Fibroblast of peridontal ligament (primary cell): ENCODE results near the gene ULK2.
A peak's percentile ranks its signal among the peaks of the same experiment; 100 is the strongest.
"Not testable (repeated sequence)": the region's sequence is repeated elsewhere in the genome, so short reads cannot be mapped to it uniquely, and the experiment has no call there.

Experiments
- DNase-seq: peaks from one replicate; pipeline ENCODE4 v3.0.0-alpha.2; 2010; ENCODE audit errors: extremely low read depth

Gene ULK2

DNA sequence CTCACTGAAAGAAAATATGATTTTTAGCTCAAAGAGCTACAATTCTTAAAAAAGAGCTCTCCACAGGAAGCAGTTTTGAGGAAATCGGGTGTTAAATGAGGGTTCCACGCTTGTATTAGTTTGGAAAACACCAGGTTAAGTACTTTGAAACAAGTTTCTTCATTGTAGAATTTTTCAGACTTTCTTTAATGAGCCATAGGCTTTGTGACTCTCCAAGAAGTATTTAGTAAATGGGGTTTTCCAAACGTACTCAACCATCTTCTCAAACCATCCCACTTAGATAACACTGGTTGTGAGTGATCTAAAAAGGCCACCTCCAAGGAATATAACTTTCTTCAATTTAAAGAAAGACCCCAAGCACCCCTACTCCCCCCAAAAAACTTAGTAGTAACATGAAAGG lies 2.7 kb downstream of the ULK2 start:
- no peak for DNase-seq

DNA sequence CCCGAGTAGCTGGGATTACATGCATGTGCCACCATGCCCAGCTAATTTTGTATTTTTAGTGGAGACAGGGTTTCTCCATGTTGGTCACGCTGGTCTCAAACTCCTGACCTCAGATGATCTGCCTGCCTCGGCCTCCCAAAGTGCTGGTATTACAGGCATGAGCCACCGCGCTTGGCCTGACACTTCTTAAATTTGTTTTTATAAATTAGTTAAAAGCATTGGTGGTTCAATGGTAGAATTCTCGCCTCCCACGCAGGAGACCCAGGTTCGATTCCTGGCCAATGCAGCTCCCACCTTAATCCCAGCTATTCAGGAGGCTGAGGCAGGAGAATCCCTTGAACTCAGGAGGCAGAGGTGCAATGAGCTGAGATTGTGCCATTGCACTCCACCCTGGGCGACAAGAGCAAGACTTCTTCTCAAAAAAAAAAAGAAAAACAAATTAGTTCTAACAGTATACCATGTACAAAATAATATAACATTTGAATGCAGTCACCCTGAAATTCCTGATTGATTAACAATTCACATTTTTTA lies 7.0 kb downstream of the ULK2 start:
- DNase-seq = not testable (repeated sequence)

DNA sequence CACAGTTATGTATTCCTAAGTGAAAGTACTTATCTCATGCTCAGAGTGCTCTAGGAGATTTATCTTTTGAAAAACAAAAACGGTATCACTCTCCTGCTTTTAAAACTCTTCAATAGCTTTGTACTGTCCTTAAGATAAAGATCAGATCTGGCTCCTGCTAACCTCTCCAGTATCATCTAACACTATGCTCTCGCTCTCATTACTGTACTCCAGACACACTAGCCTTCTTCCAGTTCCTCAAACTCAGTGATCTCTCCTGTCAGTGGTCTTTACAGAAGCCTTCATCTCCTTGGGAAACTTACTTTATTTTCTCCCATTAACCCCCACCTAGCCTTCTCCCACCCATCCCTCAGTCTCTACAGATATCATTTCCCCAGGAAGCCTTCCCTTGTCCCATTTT lies 10.1 kb downstream of the ULK2 start:
- DNase-seq = no peak

DNA sequence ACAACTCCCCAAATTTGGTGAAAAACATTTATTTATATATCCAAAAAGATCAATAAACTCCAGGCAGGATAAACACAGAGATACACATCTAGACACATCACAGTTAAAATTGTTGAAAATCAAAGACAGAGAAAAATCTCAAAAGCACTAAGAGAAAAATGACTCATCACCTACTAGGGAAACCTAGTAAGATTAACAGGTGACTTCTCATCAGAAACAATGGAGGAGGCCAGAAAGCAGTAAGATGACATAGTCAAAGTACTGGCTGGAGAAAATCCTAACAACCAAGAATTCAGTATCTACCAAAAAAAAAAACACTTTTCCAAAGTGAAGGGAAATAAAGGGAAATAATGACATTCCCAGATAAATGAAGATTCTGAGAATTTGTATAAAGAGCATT lies 33.8 kb downstream of the ULK2 start:
- no peak for DNase-seq

DNA sequence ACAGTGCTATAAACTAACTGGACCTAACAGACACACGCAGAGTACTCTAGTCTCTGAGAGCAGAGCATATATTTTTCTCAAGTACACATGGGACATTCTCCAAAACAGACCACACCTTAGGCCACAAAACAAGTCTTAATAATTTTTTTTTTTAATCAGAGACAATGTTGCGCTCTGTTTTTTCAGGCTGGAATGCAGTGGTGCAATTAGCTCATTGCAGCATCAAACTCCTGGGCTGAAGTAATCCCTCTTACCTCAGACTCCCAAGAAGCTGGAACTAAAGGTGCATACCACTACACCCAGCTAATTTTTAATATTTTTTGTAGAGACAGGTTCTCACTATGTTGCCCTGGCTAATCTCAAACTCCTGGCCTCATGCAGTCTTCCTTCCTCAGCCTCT lies 37.7 kb downstream of the ULK2 start:
- no peak for DNase-seq

DNA sequence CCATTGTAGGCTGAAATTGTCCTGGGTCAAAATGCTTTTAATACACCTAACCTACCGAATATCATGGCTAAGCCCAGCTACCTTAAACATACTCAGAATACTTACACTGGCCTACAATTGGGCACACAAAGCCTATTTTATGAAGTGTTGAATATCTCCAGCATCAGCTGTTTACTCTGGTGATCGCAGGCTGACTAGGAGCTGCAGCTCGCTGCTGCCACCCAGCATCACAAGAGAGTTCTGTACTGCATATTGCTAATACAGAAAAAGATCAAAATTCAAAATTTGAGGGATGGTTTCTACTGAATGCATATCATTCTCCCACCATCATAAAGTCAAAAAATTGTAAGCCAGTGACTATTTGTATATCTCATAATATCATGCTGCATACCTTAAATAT lies 55.3 kb downstream of the ULK2 start:
- DNase-seq = peak; percentile 3

DNA sequence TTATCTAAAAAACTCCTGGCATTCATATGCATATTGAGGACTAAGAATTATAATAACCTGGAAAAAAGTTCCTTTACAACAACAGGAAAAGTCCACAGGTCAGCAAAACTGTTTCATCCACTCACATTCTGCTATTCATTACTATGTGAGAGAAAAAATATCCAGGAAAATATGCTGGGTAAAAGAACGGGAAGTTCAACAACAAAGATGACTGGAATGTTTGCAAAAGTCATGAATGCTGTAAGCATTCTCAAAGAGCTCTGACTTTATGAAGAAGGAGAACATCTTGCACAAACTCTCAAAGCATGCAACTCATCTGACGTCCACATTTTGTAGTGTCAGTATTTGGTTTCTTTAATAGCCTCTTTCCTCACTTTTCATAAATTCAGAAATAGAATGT lies 62.7 kb downstream of the ULK2 start:
- DNase-seq = peak; percentile 20

DNA sequence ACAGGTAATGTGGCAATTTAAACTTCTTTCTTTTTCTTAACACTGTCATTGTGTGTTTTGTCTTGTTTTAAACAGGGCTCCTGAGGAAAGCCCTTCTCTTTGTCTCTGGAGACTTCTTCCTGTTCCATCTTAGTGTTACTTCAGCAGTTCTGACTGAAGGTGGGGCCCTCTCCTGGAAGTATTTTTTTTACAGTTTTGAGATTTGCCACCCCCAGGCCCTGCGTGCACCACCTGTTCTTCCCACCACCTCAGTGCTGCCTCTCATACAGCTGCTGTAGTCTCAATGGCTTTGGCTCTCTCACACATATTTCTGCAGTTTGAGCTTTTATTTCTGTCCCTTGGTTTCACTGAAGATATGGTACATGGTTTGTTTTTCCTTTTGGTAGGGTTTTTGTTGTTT lies 67.2 kb downstream of the ULK2 start:
- DNase-seq = no peak

DNA sequence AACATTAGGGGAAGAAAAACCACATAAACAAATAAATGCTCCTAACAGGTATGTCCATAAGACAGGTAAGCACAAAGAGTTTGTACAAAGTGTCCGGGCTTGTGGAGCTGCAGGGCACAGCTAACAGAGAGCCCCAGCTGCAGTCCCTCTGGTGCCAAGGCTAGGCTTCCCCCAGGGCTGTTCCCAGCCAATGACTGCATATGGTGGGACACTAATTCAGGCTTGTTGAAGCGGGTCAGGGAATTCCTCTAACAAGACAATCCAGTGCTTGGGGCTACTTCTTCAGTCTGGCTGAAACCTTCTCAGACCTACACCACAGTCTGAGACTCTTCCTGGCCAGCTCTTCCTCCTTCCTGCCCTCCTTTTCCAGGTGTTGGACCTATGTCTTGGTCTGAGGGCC lies 67.9 kb downstream of the ULK2 start:
- DNase-seq = no peak

DNA sequence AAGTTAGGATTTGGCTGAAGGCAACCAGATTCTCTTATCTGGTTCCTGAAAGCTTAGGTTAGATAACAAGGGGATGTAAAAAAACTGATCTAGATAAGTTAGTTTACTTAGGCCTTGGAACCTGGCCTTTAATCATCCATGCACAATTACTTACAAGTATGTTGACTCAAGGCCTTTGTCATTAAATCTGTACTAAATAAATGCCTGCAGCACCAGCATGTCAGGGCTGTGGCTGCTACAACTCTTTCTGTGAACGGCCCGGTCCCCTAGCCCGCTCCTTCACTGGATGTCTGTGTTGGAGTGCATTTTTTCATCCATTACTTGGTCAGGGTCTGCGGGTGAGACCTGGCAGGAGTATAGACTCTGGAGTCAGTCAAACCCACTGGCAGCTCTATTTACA lies 71.3 kb downstream of the ULK2 start:
- DNase-seq = no peak

DNA sequence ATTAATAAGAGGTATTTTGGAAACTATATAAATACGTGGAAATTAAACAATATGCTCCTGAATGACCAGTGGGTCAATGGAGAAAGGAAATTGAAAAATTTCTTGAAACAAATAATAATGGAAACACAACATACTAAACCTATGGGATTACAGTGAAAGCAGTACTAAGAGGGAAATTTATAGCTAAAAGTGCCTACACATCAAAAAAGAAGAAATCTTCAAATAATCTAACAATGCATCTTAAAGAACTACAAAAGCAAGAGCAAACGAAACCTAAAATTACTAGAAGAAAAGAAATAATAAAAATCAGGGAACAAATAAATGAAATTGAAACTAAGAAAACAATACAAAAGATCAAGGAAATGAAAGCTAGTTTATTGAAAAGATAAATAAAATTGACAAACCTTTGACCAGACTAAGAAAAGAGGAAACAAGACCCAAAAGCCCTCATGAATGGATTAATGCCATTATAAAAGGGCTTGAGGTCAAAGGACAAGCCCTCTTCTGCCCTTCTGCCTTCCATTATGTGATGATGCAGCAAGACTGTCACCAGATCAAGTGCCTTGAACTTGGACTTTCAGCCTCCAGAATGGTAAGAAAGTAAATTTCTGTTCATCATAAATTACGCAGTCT lies 75.7 kb downstream of the ULK2 start:
- no peak for DNase-seq

DNA sequence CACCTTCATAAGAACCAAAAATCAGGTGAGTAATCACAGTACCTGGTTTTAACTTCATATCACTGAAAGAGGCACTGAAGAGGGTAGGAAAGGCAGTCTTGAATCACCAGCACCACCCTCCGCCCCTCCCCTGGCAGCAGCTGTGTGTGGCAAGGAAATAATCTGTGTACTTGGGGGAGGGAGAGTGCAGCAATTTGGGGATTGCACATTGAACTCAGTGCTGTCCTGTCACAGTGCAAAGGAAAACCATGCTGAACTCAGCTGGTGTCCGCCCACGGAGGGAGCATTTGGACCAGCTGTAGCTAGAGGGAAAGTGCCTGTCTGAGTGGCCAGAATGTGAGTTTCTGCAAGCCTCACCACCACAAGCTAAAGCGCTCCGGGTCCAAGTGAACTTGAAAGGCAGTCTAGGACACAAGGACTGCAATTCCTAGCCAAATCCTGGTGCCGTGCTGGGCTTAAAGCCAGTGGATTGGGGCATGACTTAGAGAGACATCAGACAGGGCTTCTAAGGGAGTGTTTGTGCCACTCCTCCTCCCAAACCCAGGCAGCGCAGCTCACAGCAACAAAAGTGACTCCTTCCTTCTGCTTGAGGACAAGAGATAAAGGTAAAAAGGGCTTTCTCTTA lies 79.9 kb downstream of the ULK2 start:
- DNase-seq = no peak

DNA sequence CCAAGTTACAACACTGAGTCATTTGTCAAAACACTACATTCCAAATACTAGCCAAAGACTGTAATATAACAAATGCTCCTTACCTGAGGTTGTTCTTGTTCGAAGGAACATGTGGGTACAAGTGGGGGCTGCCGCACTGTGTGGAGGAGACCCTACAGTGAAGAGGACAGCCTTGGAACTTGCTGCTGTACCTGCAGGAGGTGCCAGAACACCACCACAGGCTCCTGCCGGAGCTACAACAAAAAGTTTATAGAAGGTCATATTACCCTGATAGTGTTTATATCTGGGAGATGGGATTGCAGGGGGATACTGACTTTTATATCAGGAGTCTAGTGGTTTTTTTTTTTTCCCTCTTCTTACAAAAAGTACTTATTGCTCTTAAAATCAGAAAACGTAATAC lies 81.9 kb downstream of the ULK2 start:
- no peak for DNase-seq

DNA sequence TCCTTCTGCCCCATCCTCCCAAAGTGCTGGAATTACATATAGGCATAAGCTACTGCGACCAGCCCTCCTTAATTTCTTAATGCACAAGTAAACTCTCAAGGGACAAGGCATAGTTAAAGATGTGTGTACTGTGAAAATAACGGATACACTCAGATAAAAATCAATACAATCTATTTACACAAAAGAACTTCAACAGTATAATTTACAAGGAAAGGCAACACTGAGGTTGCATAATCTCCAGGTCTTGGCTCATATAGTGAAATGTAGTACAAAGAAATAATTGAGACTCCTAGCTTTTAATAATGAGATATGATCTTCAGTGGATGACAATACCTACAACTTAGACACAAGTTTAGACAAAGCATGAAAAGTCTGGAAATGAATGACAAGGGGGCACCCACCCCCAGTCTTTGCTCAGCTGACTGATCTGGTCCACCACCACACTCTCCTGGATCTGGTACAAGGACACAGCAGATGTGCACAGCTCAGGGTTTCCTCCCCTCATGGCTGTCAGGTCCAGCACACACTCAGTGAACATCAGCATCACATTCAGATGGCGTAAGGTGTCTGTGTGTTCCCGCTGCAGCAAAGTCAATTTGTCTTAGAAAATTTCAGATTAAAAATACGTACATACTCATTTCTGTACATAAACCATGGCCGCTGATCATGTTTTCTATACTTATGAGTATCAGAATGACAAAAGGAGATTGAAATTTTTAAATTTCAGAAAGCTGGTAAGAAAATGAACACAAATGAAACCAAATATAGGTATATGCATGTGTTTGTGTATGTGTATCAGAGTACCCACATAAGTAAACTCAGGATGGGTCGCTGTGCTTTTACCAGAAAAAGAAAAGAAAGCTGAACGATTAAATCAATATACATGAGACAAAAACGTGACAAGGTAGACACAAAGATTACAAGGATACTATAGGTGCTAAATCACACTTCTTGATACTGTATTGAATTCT lies 86.0 kb downstream of the ULK2 start:
- no peak for DNase-seq

DNA sequence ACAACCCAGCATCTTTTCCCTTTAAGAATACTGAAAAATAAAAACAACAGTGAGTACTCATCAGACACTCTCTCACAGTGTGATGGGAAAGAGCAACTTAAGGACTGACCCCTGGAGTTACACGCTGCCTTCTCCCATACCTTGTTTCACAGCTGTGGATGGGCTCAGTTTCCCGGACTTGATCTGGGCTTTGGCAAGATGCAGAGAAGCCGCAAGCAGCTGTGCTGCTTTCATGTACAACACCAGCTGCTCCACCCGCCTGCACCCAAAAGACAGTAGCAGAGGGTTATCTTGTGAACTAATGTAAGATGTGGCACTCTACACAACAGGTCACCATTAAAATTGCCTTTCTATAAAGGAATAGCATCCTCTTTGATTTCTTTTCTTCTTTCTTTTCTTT lies 86.9 kb downstream of the ULK2 start:
- DNase-seq = no peak

DNA sequence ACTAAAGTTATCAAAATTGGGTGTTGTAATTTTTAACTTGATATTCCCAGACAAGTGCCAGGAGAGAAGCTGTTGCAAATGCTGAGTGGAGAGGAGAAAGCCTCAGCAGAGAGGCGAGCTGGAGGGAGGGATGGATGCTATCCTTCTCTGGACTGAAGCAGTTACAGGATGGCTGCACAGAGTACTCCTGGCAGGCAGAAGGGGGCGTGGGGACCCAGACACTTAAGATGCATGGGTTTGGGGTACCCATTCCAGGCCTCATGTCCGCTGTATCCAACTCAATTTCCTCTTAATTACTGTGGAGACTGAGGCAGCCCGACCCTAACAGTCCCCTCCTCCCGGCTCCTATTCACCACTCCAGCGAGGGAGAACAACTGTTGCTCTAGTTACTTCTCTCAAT lies 94.2 kb downstream of the ULK2 start:
- DNase-seq = no peak

DNA sequence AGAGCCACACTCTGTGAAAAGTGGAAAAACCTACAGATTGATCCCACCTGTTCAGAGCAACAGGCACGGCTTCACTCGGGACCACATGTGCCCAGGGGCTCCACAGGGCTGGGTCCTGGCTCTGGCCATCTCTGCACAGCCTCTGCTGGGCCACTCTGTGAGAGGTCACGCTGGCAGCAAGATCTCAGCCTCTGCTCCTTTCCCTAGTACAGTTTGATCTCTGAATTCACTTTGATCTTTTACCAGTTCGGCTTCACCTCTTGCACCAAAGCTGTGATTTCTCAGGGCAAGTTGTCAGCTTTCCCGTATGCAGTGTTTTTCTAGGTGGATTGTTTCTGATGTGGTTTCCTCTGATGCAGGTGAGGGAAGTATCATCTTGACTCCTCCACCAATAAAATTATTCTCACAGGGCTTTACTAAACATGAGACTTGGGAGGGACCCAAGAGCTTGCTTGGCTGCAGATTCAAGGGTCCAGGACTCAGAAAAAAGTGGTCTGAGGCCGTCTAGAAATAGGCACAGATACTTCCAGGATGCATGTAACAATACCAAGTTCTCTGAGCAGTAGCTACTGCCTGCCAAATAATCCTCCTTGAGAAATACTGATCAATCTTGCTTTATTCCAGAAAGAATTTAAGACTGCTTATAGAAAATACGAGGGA lies 95.6 kb downstream of the ULK2 start:
- DNase-seq = no peak

DNA sequence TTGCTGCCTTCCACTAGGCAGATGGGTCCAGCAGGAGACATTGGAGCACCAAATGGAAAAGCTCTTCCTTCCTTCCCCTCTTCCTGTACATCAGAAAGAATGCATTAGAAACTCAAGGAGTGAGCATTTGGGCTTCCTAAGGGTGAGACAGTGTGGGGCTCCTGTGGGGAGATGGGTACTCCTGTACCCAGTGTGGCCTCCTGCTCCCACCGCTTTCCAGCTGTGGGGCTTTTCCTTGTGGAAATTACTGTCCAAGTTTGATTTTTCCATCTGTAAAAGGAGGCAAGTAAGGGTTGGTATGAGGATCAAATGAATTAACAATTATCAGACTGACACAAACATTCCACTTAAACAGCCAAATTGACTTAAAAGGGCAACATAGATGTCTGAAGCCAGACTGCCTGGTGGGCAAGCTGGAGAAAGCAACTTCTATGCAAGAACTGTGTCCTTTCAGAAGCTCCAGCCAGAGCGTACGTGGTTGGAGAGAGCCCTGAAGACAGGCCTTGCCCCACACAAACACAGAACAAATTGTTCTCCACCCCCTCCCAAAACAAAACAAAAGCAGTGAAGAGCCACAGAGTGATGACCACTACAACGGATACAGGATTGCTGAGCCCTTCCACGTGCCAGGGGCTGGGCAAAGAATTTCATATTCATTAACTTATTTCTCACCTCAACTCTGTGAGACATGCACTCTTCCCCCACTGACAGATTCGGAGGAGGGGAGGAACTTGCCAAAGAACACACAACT lies 96.6 kb downstream of the ULK2 start:
- no peak for DNase-seq

DNA sequence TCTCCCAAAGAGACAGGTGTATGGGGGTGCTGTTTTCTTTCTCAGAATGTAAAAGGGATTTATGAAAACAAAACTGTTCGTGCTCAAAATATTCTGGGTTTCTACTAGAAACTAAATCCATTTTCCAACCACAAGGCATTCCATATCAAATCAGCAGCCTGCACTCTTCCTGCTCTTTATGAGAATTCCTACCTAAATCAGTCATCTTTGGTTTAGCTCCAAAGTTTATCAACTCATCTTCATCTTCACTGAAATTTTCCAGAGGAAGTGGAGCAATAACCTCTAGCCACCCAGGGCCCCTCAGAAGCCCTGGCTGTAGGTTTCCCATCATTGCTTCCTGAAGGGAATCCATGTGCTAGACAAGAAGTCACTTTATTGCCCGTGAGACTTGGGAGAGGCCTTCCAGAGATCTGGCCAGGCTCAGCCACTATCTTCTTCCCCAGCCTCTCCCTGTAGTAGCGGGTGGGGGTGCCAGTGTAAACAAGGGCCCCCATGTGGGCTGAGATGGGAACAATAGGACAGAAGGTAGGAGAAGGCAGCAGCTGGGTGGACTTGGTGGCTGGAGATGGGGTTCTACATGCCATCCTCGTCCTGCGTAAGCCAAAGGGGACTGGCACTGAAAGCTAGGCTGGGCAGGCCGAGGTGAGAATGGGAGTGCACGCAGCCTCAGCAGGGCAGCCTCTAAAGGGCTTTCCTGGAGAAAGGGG lies 97.6 kb downstream of the ULK2 start:
- peak; percentile 64 for DNase-seq

DNA sequence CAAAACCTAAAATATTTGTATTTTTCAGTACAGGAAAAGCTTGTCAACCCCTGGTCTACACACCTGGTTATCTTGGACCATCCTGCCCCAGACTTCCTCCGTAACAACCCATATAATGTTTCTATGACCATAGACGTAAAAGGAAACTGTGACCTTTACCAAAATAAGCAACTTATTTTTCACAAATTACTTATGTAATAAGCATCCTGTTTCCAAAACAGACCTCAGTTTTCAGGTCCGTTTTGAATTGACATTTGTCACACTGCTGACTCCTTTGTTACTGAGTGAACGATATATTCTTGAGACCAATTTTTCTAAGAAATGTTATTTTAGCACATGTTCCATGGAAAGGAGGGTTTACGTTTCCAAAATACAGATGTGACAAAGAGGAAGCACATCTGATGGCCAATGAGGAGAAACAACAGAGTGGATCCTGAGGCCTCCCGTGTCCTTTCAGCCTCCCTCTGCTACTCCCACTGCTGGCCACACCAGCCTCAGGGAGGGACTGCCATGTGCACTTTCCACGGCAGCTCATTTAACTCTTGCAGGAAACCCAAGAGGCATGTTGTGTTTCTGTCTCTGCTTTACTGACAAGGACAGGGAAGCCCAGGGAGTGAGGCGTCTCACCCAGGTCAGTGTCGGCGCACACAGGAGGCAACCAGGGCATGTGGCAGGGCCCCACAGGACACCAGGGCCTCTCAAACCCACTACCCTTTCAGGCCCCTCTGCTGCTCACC lies 99.5 kb downstream of the ULK2 start:
- no peak for DNase-seq
